ENCODE results near the gene LRMDA.

Gene LRMDA

GRCh38 chr10:75474106-75474505, 42.7 kb downstream of the LRMDA start:
- no peak for DNase-seq (ENCODE audit: low read depth)
- H3K4me3 ChIP-seq (ENCODE audit: low read depth, low read length) = no peak overlapping the region
- no peak for TF ChIP-seq CTCF (IDR thresholded peaks at IDR 0.05; ENCODE audit: control insufficient read depth, extremely low read depth, insufficient read depth)

GRCh38 chr10:75475460-75476182, 44.2 kb downstream of the LRMDA start:
- TF ChIP-seq CTCF (IDR thresholded peaks at IDR 0.05; ENCODE audit: control insufficient read depth, extremely low read depth, insufficient read depth) = no peak
- no peak overlapping the region for H3K4me3 ChIP-seq (ENCODE audit: low read depth, low read length)
- no peak for DNase-seq (ENCODE audit: low read depth)

- DNase-seq (ENCODE audit: low read depth) = no peak
Observed at GRCh38 chr10:75476569-75476968, 45.1 kb downstream of the LRMDA start.

GRCh38 chr10:75476985-75477384, 45.6 kb downstream of the LRMDA start:
- H3K4me3 ChIP-seq (ENCODE audit: low read depth, low read length) = no peak overlapping the region
- no peak for TF ChIP-seq CTCF (IDR thresholded peaks at IDR 0.05; ENCODE audit: control insufficient read depth, extremely low read depth, insufficient read depth)
- DNase-seq (ENCODE audit: low read depth) = no peak

More at GRCh38 chr10:75476569-75476968, 45.1 kb downstream of the LRMDA start:
- no peak overlapping the region for H3K4me3 ChIP-seq (ENCODE audit: low read depth, low read length)
- no peak for TF ChIP-seq CTCF (IDR thresholded peaks at IDR 0.05; ENCODE audit: control insufficient read depth, extremely low read depth, insufficient read depth)

- H3K4me3 ChIP-seq (ENCODE audit: low read depth, low read length) = no peak overlapping the region
- TF ChIP-seq CTCF (IDR thresholded peaks at IDR 0.05; ENCODE audit: control insufficient read depth, extremely low read depth, insufficient read depth) = no peak
Observed at GRCh38 chr10:75477680-75478079, 46.3 kb downstream of the LRMDA start.

GRCh38 chr10:75480374-75480773, 49.0 kb downstream of the LRMDA start:
- TF ChIP-seq CTCF (IDR thresholded peaks at IDR 0.05; ENCODE audit: control insufficient read depth, extremely low read depth, insufficient read depth) = no peak
- DNase-seq (ENCODE audit: low read depth) = no peak
- H3K4me3 ChIP-seq (ENCODE audit: low read depth, low read length) = no peak overlapping the region

More at GRCh38 chr10:75477680-75478079, 46.3 kb downstream of the LRMDA start:
- no peak for DNase-seq (ENCODE audit: low read depth)

GRCh38 chr10:75483188-75483587, 51.8 kb downstream of the LRMDA start:
- DNase-seq (ENCODE audit: low read depth) = no peak

More at GRCh38 chr10:75483188-75483587, 51.8 kb downstream of the LRMDA start:
- no peak overlapping the region for H3K4me3 ChIP-seq (ENCODE audit: low read depth, low read length)
- no peak for TF ChIP-seq CTCF (IDR thresholded peaks at IDR 0.05; ENCODE audit: control insufficient read depth, extremely low read depth, insufficient read depth)

Measured in LNCaP clone FGC (cell line).